Stomach (tissue), 9 donors: ENCODE results near the gene CACNA2D3. TPM values are rescaled to one million over a fixed set of nuclear protein-coding genes. Genes with fewer than 3 reads are reported as not detected.

ENCODE experiments used
- DNase-seq, 2 donors: peaks; one replicate each; pipeline versions ENCODE4 v3.0.0 to v3.0.0-alpha.2; 2013 to 2019
- H3K27ac ChIP-seq, 5 donors: fragments of 200-600 bp in 4 of 5; sonication (generic) in 4 of 5; one replicate each; pipeline ENCODE4 v1.5.1; 2013 to 2019; ENCODE audit warnings: mild to moderate bottlenecking in 1 of 5, moderate library complexity in 1 of 5
- H3K27me3 ChIP-seq, 3 donors: fragments of 200-600 bp; sonication (generic); one replicate each; pipeline ENCODE4 v1.5.1; 2017 to 2019; ENCODE audit warnings: mixed run types in 1 of 3
- H3K36me3 ChIP-seq, 4 donors: fragments of 200-600 bp; sonication (generic); 1 replicate in 3 of 4; 2 replicates in 1 of 4; pipeline ENCODE4 v1.5.1; 2016 to 2019
- H3K4me1 ChIP-seq, 4 donors: fragments of 200-600 bp; sonication (generic); one replicate each; pipeline ENCODE4 v1.5.1; 2016 to 2019
- H3K4me3 ChIP-seq, 4 donors: fragments of 200-600 bp; sonication (generic) in 3 of 4; one replicate each; pipeline ENCODE4 v1.5.1; 2016 to 2019; ENCODE audit warnings: mild to moderate bottlenecking in 1 of 4
- H3K9me3 ChIP-seq, 4 donors: fragments of 200-600 bp; sonication (generic); one replicate each; pipeline ENCODE4 v1.5.1; 2016 to 2019
- EP300 ChIP-seq: sonication (generic); formaldehyde crosslinking; IDR thresholded peaks from one replicate; pipeline ENCODE4 v1.6.1; 2017; ENCODE audit warnings: antibody characterized with exemption
- POLR2A ChIP-seq, 4 donors: fragments of 450-650 bp; IDR thresholded peaks; one replicate each; pipeline ENCODE4 v1.6.1; 2016; ENCODE audit warnings: antibody characterized with exemption in 4 of 4, control low read depth in 2 of 4, mild to moderate bottlenecking in 1 of 4, moderate library complexity in 1 of 4
- POLR2AphosphoS5 ChIP-seq, 3 donors: sonication (generic); formaldehyde crosslinking; IDR thresholded peaks; one replicate each; pipeline ENCODE4 v1.6.1; 2016; ENCODE audit warnings: antibody characterized with exemption in 3 of 3
- WGBS, 5 donors: extraction: QIAGEN DNeasy Blood & Tissue Kit in 3 of 5; methylation state at CpG; one replicate each; pipeline versions ENCODE4 v1.1.5 to v1.1.7; 2013 to 2018; 5-methylcytosine and 5-hydroxymethylcytosine counted together
- intact Hi-C: fragments of 100-400 bp; cut with DNase I; formaldehyde crosslinking; loops from one replicate; pipeline ENCODE4 v1.15.1; 2023; ENCODE audit warnings: low total_unique reads
- polyA plus RNA-seq, 3 donors: library from polyadenylated mRNA; stranded (reverse); fragments of 200-250 nt; gene quantifications; one replicate each; pipeline ENCODE4 v1.2.3, GENCODE V29; 2013
- total RNA-seq, 5 donors: library from RNA; depleted of rRNA; stranded (reverse); fragments of >200 nt; gene quantifications; one replicate each; pipeline versions ENCODE4 v1.1.0 to v1.2.3, GENCODE V29; 2014 to 2016
- TF ChIP-seq, protein P1 (sequence below), 7 experiments: fragments of 450-650 bp in 4 of 7; fragments of 200-600 bp in 3 of 7; sonication (generic) in 3 of 7; IDR thresholded peaks; one replicate each; pipeline ENCODE4 v1.5.1; 2016 to 2019; ENCODE audit warnings: antibody characterized with exemption in 7 of 7, control low read depth in 2 of 7, mild to moderate bottlenecking in 1 of 7
- donor health status: healthy with polysubstance abuse.
- donor health status: Bipolar disorder and iron deficiency.
- donor health status: healthy.

The CACNA2D3 gene
- total and polyA plus RNA-seq, 8 donors, result 0.56 to 54.0 (median 2.9) TPM; not detected in 1

DNA sequence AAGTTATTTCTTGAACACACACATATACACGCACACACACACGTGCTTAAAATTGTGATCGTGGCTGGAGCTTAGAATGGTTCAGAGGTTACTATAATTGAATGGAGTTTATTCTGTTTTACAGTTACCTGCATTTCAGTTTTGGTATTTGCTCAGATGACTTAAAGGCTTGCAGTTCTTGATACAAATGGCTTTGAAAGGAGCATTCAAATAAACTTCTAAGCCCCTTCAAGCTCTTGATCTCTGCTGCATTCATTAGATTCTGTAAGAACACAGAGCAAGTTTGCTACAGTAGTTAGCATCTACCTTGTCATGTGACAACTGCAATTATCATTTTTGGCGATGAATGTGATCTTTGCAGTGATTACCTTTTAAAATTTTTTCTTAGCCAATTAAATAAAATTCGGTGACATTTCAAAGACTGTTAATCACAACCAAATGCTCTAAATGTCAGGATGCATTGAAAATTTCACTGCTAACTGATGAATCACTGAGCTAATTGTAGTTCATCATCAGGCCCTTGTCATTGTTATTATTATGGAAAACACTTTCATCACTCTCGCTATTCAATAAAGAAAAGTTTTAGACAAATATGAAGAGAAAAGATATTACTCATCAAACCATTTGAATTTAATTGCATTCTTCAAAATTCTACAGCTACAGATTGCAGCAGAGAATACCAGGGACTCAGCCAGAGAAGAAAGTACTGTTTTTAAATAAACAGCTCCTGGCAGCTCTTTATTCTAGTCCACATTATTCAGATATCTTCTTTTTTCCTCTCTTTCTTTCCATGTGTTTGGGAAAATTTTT is 509.4 kb downstream of the CACNA2D3 start:
- no peaks in the 10 kb centered on the region for H3K4me1 ChIP-seq
- H3K27me3 ChIP-seq, result no peaks in the 10 kb centered on the region
- intact Hi-C loops, result no loop called here
- no peak for DNase-seq
- 68 to 86% (median 82%) methylated on average over 6 of the region's 6 CpGs for WGBS, 5 donors
- no peak overlapping the region for H3K4me3 ChIP-seq
- TF ChIP-seq EP300, result no peak
- TF ChIP-seq, protein P1, sequence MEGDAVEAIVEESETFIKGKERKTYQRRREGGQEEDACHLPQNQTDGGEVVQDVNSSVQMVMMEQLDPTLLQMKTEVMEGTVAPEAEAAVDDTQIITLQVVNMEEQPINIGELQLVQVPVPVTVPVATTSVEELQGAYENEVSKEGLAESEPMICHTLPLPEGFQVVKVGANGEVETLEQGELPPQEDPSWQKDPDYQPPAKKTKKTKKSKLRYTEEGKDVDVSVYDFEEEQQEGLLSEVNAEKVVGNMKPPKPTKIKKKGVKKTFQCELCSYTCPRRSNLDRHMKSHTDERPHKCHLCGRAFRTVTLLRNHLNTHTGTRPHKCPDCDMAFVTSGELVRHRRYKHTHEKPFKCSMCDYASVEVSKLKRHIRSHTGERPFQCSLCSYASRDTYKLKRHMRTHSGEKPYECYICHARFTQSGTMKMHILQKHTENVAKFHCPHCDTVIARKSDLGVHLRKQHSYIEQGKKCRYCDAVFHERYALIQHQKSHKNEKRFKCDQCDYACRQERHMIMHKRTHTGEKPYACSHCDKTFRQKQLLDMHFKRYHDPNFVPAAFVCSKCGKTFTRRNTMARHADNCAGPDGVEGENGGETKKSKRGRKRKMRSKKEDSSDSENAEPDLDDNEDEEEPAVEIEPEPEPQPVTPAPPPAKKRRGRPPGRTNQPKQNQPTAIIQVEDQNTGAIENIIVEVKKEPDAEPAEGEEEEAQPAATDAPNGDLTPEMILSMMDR (IDR thresholded peaks at IDR 0.05), result no peak
- no peak for TF ChIP-seq POLR2AphosphoS5 (IDR thresholded peaks at IDR 0.05)
- no peak for TF ChIP-seq POLR2A (IDR thresholded peaks at IDR 0.05)
- no peak overlapping the region for H3K27ac ChIP-seq
- peaks cover 0 to 5% (median 0%) of the 10 kb centered on the region in 4 donors for H3K36me3 ChIP-seq
- H3K9me3 ChIP-seq, result no peaks in the 10 kb centered on the region

DNA sequence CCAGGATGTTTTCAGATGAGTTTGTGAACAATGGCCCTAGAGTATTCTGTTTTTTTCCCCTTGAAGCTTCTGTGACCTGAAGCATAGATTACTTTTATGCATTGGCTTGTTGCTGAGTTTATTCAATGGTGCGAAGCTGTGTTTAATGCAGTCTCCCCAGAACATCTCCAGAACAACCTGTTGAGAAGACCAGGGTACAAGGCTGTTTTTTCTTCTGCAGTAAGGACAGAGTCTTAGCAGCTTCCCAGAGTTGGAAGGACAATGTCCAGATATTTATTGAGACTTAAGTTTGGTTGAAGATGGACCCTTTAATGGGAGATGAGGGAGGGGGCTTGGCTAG is 509.9 kb downstream of the CACNA2D3 start:
- intact Hi-C loops, result no loop called here
- TF ChIP-seq, protein P1 (IDR thresholded peaks at IDR 0.05), result no peak
- no peak for TF ChIP-seq EP300
- TF ChIP-seq POLR2A (IDR thresholded peaks at IDR 0.05), result no peak
- no peak for TF ChIP-seq POLR2AphosphoS5 (IDR thresholded peaks at IDR 0.05)
- peaks cover 0 to 5% (median 0%) of the 10 kb centered on the region in 4 donors for H3K36me3 ChIP-seq
- no peak overlapping the region for H3K27ac ChIP-seq
- no peaks in the 10 kb centered on the region for H3K27me3 ChIP-seq
- H3K4me1 ChIP-seq, result no peaks in the 10 kb centered on the region
- no peaks in the 10 kb centered on the region for H3K9me3 ChIP-seq
- DNase-seq, result no peak
- H3K4me3 ChIP-seq, result no peak overlapping the region
- 83 to 92% (median 89%) methylated on average over 1 of the region's 1 CpG for WGBS, 5 donors

DNA sequence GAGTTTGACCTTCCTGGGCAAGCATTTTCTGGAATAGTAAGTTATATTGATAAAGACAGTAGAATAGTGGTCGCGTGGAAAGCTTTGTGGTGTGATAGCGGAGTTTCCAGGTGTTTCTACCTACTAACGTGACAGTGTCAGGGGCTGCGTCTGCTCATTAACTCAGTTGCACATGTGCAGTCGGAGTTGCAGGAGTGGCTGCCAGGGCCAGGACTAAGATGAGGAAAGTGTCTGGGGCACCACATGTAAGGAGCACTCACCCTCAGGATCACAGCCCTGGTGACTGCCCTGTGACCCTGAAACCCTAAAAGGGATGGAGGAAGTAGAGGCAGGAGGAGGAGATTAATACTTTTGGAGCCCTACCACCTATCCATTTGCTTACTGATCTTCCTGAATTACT is 510.5 kb downstream of the CACNA2D3 start:
- TF ChIP-seq, protein P1 (IDR thresholded peaks at IDR 0.05), result no peak
- TF ChIP-seq POLR2AphosphoS5 (IDR thresholded peaks at IDR 0.05) (no peak), EP300 (no peak), POLR2A (IDR thresholded peaks at IDR 0.05) (no peak)
- Histone ChIP-seq H3K27ac (no peak overlapping the region), H3K9me3 (no peaks in the 10 kb centered on the region), H3K27me3 (no peaks in the 10 kb centered on the region), H3K4me1 (no peaks in the 10 kb centered on the region), H3K4me3 (no peak overlapping the region), H3K36me3 (peaks cover 0 to 5% (median 0%) of the 10 kb centered on the region in 4 donors)
- intact Hi-C loops, result no loop called here
- no peak for DNase-seq
- 86 to 95% (median 93%) methylated on average over 6 of the region's 6 CpGs for WGBS, 5 donors

DNA sequence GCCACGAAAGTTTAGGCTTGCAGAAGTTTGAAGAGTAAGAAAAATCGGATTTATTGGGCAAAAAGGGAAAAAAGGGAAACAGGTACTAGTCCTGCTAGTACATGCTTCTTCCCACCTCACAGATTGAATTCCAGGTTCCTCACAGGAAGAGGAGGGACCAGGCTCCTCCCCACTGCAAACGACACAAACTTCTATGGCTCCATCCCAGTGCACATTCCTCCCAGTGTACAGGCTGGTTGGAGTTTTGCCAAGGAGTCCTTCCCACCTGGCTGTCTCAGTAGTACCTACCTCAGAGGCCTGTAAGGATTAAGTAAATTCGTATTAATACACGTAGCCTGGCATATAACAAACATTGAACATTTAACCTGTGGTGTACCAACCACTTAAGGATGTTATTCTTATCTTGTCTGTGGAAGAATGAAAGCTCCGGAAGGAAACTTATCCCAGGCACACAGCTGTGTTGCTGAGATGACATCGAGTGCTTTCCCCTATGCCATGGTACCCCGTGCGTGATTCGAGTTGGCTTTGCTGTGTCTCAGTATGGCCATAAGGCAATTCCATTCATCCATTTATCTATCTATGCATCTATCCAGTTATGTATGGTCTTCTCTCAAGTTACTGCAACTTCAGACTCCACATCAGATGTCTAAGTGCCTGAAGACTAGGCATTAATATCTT is 511.2 kb downstream of the CACNA2D3 start:
- WGBS, 5 donors, result 73 to 82% (median 76%) methylated on average over 10 of the region's 10 CpGs
- DNase-seq, result no peak
- intact Hi-C loops, result no loop called here
- Histone ChIP-seq H3K27me3 (peaks cover 0 to 2% (median 0%) of the 10 kb centered on the region in 3 donors), H3K4me1 (no peaks in the 10 kb centered on the region), H3K4me3 (no peak overlapping the region), H3K9me3 (no peaks in the 10 kb centered on the region), H3K27ac (no peak overlapping the region), H3K36me3 (peaks cover 0 to 4% (median 0%) of the 10 kb centered on the region in 4 donors)
- no peak for TF ChIP-seq EP300
- TF ChIP-seq POLR2AphosphoS5 (IDR thresholded peaks at IDR 0.05), result no peak
- TF ChIP-seq, protein P1 (IDR thresholded peaks at IDR 0.05), result no peak
- TF ChIP-seq POLR2A (IDR thresholded peaks at IDR 0.05), result no peak
